Endothelial cell of umbilical vein (primary cell): ENCODE data around the gene FOXJ1. TPM values are rescaled to one million over a fixed set of nuclear protein-coding genes. Genes with fewer than 3 reads are reported as not detected.

Experiments
- BruUV-seq: library from RNA; stranded (reverse); fragments of 400-500 nt; replicated peaks from 2 replicates; lab custom pipeline; 2021; lab: Mats Ljungman, UMichigan
- CTCF ChIA-PET: fragments of 300-600, 350-600 bp; sonication (Branson Sonifier 250); formaldehyde crosslinking; loops from one replicate; lab custom pipeline; 2021; ENCODE audit warnings: antibody characterized with exemption, inconsistent platforms; lab: Charles Lee
- POLR2A ChIA-PET: fragments of 300-600, 350-600 bp; sonication (Branson Sonifier 250); formaldehyde crosslinking; loops from one replicate; lab custom pipeline; 2021; ENCODE audit warnings: antibody characterized with exemption, inconsistent platforms; lab: Charles Lee
- DNase-seq: peaks from one replicate; pipeline ENCODE4 v3.0.0-alpha.2; 2011; ENCODE audit warnings: low read depth, low spot score
- FAIRE-seq: peaks from 2 replicates; lab custom pipeline; 2011; peaks lifted over from hg19 to GRCh38; lab: Jason Lieb, UNC
- H2AFZ ChIP-seq: 2 replicates; pipeline ENCODE4 v1.6.0; 2012; ENCODE audit warnings: low read depth, low read length, control low read depth, inconsistent platforms
- H3K27ac ChIP-seq: 2 replicates; pipeline ENCODE4 v1.5.1; 2011; ENCODE audit warnings: low read depth, mild to moderate bottlenecking, control low read depth, low read length, moderate library complexity; ENCODE audit not compliant: insufficient read depth
- H3K27me3 ChIP-seq, 2 experiments: 2 replicates each; pipeline versions ENCODE4 v1.6.0 to v1.6.1; 2011; ENCODE audit warnings: low read length in 2 of 2, mixed read lengths in 1 of 2; ENCODE audit not compliant: control insufficient read depth in 2 of 2, insufficient read depth in 2 of 2
- H3K36me3 ChIP-seq, 2 experiments: 2 replicates in 1 of 2; 3 replicates in 1 of 2; pipeline ENCODE4 v1.5.1; 2011; ENCODE audit warnings: low read length in 2 of 2, mild to moderate bottlenecking in 1 of 2, moderate library complexity in 1 of 2; ENCODE audit not compliant: control insufficient read depth in 2 of 2, insufficient read depth in 2 of 2; ENCODE audit errors: extremely low read depth in 1 of 2
- H3K4me1 ChIP-seq: 3 replicates; pipeline ENCODE4 v1.5.1; 2011; ENCODE audit warnings: mild to moderate bottlenecking, low read length; ENCODE audit not compliant: control insufficient read depth, insufficient read depth; ENCODE audit errors: extremely low read depth
- H3K4me2 ChIP-seq: 2 replicates; pipeline ENCODE4 v1.6.1; 2011; ENCODE audit warnings: low read length, control low read depth, mixed read lengths; ENCODE audit not compliant: insufficient read depth
- H3K4me3 ChIP-seq, 3 experiments: fragments of 200-600 bp in 1 of 3; sonication (generic), shearing (Covaris generic) in 1 of 3; replicated peaks in 1 of 3; 2 replicates each; pipeline ENCODE4 v1.5.1; 2011 to 2016; ENCODE audit warnings: control low read depth in 3 of 3, low read length in 3 of 3, mild to moderate bottlenecking in 2 of 3, inconsistent platforms in 1 of 3, low read depth in 1 of 3, moderate library complexity in 1 of 3; ENCODE audit not compliant: insufficient read depth in 1 of 3
- H3K79me2 ChIP-seq: 2 replicates; pipeline ENCODE4 v1.6.0; 2012; ENCODE audit warnings: low read length, inconsistent platforms; ENCODE audit not compliant: control insufficient read depth, insufficient read depth
- H3K9ac ChIP-seq: replicated peaks from 2 replicates; pipeline ENCODE3; 2011; ENCODE audit warnings: low read length, control low read depth; ENCODE audit not compliant: insufficient read depth; ENCODE audit errors: extremely low read depth
- H3K9me1 ChIP-seq: replicated peaks from 3 replicates; pipeline ENCODE4 v1.6.0; 2011; ENCODE audit warnings: mild to moderate bottlenecking, low read length; ENCODE audit not compliant: control insufficient read depth, insufficient read depth; ENCODE audit errors: extremely low read depth
- H3K9me3 ChIP-seq: replicated peaks from 2 replicates; pipeline ENCODE4 v1.5.1; 2012; ENCODE audit warnings: low read length, inconsistent platforms; ENCODE audit not compliant: control insufficient read depth, insufficient read depth
- H4K20me1 ChIP-seq: replicated peaks from 2 replicates; pipeline ENCODE3; 2011; ENCODE audit warnings: mild to moderate bottlenecking, low read length; ENCODE audit not compliant: control insufficient read depth, insufficient read depth; ENCODE audit errors: extremely low read depth
- GATA2 ChIP-seq: IDR thresholded peaks from 2 replicates; pipeline ENCODE4 v1.7.0; 2011; ENCODE audit warnings: low read depth, mild to moderate bottlenecking, moderate library complexity, mixed read lengths, low read length; ENCODE audit not compliant: insufficient read length, insufficient read depth
- dilution Hi-C: fragments of 300-500 bp; cut with MboI; formaldehyde crosslinking; loops from one replicate; pipeline ENCODE4 v1.15.0; 2019; ENCODE audit warnings: low sequenced_read_pairs; ENCODE audit not compliant: extremely low pct_ligation_motif_present
- intact Hi-C: fragments of 100-400 bp; cut with micrococcal nuclease; formaldehyde crosslinking; loops from one replicate; pipeline ENCODE4 v1.10.0; 2022
- polyA plus RNA-seq, 4 experiments: library from polyadenylated mRNA; depleted of rRNA in 3 of 4; stranded (reverse) in 3 of 4; unstranded in 1 of 4; fragments of >200 nt; gene quantifications; 2 replicates each; pipeline versions ENCODE4 v1.2.1 to v1.2.3, GENCODE V29; 2011 to 2012; ENCODE audit warnings: missing spikeins in 1 of 4
- total RNA-seq: library from RNA; stranded (reverse); gene quantifications from 2 replicates; pipeline ENCODE4 v1.2.3, GENCODE V29; 2021
- TF ChIP-seq, protein P1 (sequence below), 2 donors: IDR thresholded peaks; 1 replicate in 1 of 2; 2 replicates in 1 of 2; pipeline ENCODE4 v1.5.1; 2011; ENCODE audit warnings: low read length in 2 of 2, mild to moderate bottlenecking in 2 of 2, moderate library complexity in 2 of 2, control low read depth in 1 of 2, inconsistent platforms in 1 of 2, low read depth in 1 of 2; ENCODE audit not compliant: insufficient read depth in 1 of 2; ENCODE audit errors: extremely low read depth in 1 of 2

FOXJ1 gene
- total and polyA plus RNA-seq, 2 donors (not counting 3 experiments of a cell fraction or from before 2014, with no cell fraction given): not detected

DNA sequence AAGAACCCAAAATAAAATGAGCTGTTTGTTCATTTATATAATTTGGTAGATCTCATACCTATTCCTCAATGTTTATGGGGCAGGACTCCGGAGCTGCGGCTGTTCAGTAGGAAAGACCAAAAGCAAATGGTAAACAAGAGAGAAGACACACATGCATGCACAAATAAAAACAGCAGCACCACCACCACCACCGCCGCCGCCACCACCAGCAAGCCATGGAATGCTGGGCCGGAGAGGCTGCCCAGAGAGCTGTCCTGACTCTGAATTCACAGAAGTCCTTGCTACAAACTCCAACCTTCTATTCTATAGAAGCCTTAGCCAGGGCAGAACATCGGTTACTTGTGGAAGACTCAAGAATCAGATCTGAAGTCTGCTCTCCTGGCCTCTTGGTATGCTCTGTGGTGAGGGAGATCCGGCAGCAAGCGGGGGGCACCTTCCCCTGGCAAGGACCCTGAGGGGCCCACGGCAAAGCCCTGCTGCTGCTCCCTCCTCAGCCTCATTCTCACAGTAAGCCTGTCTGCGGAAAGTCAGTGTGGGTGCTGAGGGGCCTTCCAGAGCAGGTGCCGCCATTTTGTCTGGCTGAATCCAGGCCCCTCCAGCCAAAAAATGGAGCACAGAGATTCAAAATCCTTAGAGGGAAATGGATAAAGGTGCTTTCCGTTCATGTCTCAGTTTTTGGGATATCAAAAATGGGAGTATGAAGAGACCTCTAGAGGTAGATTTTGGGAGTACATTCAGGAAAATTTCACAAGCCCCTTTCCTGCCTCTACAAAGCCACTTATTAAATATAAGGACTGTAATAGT lies 6.4 kb upstream of the FOXJ1 start:
- Histone ChIP-seq H3K27ac (no peak overlapping the region), H3K9me1 (no peaks in the 10 kb centered on the region), H3K4me1 (peaks cover 15% of the 10 kb centered on the region), H3K27me3 (peaks cover 0 to 2% of the 10 kb centered on the region in 2 experiments), H3K9me3 (no peaks in the 10 kb centered on the region), H3K4me3 (no peak overlapping the region), H2AFZ (no peak overlapping the region), H4K20me1 (no peaks in the 10 kb centered on the region), H3K9ac (no peak overlapping the region), H3K4me2 (no peak overlapping the region), H3K79me2 (no peaks in the 10 kb centered on the region), H3K36me3 (no peaks in the 10 kb centered on the region)
- intact Hi-C loops (loop anchor here (1.0 kb wide), 1 partner anchor 26 kb away; no protein-coding TSS in a partner anchor), dilution Hi-C loops (no loop called here)
- POLR2A ChIA-PET: no interaction called here
- no TSS peak for BruUV-seq
- CTCF ChIA-PET: interaction anchor here (1.1 to 1.5 kb wide), 2 partner anchors 26 to 34 kb away, joined by 4 to 5 read pairs; no protein-coding TSS in a partner anchor
- FAIRE-seq (peak; percentile 84), DNase-seq (peak; percentile 27)
- TF ChIP-seq GATA2: no peak
- TF ChIP-seq, protein P1, sequence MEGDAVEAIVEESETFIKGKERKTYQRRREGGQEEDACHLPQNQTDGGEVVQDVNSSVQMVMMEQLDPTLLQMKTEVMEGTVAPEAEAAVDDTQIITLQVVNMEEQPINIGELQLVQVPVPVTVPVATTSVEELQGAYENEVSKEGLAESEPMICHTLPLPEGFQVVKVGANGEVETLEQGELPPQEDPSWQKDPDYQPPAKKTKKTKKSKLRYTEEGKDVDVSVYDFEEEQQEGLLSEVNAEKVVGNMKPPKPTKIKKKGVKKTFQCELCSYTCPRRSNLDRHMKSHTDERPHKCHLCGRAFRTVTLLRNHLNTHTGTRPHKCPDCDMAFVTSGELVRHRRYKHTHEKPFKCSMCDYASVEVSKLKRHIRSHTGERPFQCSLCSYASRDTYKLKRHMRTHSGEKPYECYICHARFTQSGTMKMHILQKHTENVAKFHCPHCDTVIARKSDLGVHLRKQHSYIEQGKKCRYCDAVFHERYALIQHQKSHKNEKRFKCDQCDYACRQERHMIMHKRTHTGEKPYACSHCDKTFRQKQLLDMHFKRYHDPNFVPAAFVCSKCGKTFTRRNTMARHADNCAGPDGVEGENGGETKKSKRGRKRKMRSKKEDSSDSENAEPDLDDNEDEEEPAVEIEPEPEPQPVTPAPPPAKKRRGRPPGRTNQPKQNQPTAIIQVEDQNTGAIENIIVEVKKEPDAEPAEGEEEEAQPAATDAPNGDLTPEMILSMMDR (IDR thresholded peaks at IDR 0.05; ENCODE audit: extremely low read depth in 1 of 2, insufficient read depth in 1 of 2, low read depth in 1 of 2, low read length in 2 of 2): peak; percentile 24 to 43
